ENCODE data around the gene TMEM186.

The TMEM186 gene

DNA sequence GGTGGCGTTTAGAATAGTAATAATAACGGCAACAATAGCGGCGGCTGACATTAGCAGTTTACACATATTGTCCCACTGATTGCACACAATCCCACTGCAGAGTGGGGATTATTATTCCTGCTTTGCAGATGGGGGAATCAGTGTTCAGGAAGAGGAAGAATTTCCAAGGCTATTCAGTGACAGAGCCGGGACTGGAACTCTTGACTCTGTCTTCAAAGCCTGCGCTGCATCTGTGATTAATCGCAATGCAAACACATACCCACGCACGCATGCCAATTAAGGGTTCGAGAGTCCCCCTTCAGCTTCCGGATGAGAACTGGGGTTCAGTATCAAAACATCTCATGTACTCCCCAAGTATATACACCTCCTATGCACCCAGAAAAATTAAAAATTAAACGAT, 29.2 kb downstream of the TMEM186 start:
- no peak for DNase-seq

DNA sequence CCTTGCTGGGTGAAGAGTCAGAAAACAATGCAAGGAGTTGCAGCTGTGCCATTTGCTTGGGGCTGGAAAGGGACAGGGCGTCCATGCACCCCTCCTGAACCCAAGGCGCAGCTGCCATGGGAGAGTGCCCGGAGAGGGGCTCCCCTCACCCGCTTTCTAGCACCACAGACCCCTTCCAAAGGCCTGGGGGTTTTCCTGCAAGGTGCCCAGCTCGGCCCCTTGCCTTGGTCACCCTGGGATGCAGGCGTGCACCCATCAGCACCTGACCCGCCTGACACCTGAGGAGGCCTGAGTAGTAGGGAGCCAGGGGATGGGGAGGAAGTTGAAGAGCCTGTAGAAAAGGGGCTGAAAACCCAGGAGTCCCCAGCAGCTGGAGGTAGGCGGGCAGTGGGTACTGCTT, 30.3 kb downstream of the TMEM186 start:
- DNase-seq = no peak

DNA sequence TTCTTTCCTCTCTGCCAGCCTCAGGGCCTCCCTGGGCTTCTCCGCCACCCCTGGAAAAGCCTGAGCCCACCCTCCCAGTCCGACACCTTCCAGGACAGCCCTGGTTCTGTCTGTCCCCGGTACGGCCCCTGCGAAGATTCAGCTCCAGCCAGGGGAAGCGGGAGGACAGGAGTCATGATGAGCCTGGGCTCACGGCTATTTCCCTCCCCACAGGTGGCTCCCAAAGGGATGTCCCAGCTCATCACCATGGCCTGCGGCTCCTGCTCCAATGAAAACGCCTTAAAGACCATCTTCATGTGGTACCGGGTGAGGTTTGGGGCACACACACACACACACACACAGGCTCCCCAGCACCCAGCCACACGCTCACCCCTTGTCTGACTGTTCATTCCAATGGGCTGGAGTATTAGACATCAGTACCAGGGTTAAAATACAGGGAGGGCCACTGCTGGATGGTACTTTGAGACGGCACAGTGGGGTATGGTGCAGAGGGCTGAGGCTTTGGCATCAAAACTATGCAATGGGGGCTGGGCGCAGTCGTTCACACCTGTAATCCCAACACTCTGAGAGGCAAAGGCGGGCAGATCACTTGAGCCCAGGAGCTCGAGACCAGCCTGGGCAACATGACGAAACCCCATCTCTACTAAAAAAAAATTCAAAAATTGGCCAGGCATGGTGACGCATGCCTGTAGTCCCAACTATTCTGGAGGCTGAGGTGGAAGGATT, 32.8 kb downstream of the TMEM186 start:
- no peak for DNase-seq

DNA sequence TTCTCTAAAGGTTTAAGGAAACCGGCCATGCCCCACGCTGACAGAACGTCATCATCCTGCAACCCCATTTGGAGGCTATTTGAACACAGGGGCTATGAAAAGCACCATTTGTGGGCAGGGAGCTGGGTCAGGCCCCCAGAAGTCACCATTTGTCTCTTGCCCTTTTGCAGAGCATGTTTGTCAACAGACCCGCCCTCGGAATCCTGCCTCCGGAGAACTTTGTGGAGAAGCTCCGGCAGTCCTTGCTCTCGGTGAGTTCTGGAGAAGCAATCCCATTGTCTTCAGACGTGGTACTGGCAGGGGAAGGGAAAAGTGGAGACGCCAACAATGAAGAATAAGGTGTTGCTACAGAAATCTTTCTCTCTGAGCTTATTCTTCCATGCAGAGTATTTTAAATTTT, 33.5 kb downstream of the TMEM186 start:
- DNase-seq = no peak

DNA sequence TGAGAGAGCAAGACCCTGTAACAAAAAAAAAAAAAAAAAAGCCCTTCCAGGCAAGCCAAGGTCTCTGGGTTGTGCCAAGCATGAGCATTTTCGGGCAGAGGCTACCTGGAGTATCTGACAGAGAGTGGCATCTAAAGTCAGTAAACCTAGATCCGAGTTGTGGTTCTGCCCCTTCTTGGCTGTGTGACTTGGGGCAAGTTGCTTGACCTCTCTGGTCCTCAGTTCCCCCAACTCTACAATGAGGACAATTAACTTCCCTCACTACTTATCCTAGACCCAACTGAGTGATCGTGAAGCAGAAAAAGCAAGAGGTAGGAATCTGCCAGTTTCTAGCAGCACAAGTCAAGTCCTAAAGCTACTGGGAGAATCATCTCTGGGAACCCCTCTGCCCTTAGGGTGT, 34.4 kb downstream of the TMEM186 start:
- DNase-seq = no peak

DNA sequence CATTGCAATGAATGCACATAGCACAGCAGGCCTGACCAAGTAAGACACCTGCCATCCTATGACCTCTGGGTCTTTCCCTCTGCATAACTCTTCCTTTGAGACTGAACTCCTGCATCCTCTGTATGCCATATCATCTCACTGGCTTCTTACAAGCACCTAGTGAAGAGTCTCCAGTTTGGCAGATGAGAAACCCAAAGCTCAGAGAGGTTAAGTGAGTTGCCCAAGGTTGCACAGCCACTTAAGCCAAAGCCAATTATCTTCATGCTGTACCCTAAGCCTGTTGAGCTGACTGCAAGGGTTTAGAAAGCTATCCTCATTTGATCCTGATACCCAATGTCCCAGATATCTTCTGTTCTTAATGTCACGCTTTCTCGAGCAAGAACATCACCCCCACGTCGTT, 35.2 kb downstream of the TMEM186 start:
- DNase-seq = no peak

DNA sequence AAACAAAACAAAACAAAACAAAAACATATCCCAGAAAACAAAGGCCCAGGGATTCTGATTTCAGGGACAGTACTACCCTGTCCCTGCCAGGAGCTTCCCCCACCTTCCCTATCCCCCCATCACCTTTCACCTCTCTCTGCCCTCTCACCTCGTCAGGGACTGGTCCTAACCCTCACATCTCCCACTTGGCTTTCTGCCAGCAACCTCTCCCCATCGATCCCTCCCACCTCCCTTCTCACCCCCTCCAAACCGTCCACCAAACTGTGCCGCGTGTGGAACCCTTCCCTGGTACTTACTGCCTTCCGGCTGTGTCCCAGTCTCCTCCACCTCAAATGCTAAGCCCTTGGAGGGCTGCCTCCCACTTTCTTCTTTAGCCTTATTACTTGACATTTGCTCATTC, 36.4 kb downstream of the TMEM186 start:
- DNase-seq = no peak

DNA sequence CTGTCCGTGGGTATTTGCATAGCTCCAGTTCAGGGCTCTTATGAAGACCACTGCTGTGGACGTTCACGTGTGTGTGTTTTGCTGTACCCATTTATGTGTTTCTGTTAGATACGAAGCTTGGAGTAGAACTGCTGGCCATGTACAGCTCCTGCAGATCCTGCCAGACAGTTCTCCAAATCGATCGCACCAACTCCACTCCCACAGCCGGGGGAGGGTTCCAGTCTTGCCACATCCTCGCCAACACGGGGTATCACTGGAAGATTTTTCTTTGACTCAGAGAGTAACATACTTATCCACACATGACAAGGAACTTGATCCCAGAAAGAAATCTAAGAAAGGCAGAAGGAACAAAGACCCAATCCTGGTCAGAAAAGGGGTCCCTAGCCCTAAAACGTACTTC, 37.4 kb downstream of the TMEM186 start:
- DNase-seq = no peak

DNA sequence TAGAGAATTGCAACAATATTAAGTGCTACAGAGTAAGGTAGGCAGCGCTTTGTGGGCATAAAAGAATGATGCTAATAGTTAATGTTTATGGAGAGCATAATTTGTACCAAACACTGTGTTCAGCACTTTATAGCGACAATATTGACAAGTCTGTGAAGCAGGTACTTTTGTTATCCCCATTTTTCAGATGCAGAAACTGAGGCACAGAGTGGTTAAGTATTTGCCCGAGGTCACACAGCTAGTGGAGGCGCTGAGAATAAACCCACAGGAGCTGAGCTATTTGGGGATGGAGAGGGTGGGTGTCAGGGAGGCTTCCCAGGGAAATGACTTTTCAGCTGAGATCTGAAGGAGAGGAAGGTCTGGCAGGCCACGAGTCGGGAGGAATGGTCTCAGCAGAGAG, 39.4 kb downstream of the TMEM186 start:
- no peak for DNase-seq

DNA sequence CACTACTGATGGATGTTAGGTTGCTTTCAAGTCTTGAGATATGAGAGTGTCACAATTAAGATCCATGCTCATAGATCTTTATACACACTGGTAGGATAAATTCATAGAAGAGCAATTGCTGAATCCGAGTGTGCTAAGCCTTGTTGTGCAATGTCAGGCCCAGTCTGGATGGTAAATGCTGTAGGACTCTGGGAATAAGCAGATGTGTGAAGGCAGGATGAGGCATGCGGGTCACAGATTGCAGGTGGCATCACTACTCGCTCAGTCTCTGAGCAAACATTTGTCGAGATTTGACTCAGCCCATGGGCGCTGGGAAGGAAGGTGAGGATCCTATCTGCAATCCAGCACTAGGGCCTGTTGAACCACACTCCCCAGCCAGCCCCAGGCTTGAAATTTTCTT, 40.7 kb downstream of the TMEM186 start:
- no peak for DNase-seq

DNA sequence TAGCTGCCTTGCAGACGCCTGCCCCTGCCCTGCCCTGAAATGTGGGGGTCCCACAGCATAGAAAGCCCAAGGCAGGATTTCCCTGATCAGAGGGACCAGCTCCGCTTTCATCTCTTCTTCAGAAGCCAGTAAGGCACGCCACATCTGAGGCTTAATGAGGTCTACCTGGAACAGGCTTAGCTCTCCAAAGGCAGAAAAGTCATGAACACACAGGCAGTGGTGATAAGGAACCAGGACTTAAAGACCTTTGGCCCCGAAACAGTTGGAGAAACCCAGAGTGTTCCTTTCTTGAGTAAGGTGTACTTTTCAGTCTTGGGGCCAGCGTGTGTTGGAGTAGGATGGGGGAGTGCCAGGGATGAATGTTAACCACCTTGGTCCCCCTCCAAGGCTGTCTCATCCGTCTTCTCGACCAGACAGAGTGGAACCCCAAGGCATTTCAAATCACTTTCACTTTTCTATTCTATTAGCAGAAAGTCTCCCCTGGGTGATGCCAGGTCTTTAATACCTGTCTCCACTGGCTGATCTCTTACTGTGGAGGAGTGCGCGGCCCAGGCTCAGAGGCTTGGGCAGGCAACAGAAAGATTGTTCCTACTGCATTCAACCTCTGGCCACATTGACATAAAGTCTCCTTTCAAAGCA, 43.9 kb downstream of the TMEM186 start:
- DNase-seq = no peak

DNA sequence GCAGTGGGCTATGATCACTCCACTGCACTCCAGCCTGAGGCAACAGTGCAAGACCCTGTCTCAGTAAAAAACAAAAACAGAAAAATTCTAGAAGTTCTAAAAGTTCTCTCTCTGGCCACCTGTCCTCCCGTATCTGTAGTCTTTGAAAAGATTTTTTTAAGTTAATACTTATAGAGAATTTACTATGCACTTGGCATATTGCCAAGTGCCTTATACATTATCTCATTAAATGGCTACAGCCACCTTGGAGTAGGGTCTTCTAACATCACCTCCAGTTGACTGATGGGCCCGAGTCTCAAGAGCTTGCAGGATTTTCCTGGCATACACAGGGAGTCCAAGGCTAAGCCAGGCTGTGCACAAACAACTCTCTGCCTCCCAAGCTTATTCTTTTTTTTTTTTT, 44.7 kb downstream of the TMEM186 start:
- DNase-seq = no peak

DNA sequence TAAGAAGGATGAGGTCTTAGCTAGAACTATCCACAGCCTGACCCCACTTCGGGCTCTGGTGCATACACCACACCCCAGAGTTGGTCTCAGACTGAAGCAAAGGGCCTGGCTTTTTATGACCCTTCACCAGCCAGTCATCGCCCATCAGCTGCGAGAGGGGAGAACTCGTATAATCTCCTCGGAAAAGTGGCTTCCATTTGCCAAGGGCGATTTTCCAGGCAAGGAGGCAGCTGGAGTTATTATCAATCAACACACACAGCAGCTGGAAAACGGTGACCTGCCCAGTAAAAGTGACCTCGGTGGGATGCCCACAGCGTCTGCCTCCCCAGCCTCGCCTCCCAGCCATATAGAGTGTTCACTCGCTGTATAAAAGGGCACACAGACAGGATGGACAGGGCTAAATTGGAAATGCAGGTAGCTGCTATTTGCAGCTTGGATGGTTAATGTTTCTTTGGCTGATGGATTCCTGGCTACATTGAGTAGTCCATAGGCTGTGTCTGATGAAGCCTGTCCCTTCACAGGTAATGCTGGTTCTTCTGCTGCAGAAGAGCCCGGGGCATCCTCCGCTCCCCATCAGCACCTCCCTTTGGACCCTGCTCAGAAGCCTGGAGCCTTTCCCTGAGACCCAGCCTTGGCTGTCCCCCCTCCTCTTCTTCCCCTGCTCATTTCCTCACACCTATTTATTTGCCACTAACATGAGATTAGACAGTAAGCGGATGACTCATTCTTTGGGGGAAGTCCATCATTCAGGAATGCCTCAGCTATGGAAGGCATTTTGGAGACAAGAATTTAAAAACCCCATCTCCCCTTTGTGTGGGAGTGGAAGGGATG, 45.7 kb downstream of the TMEM186 start:
- DNase-seq = no peak

DNA sequence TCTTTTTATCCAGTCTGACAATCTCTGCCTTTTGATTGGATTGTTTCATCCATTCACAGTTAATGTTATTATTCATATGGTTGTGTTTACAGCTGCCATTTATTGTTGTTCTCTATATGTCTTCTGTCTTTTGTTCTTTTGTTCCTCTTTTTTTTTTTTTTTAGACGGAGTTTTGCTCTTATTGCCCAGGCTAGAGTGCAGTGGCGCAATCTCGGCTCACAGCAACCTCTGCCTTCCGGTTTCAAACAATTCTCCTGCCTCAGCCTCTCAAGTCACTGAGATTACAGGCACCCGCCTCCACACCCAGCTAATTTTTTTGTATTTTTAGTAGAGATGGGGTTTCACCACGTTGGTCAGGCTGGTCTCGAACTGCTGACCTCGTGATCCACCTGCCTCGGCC, 48.5 kb downstream of the TMEM186 start:
- DNase-seq = peak in 1 of 2 donors; percentile 13

Measured in CD4-positive, alpha-beta T cell treated with Interferon alpha-2 for 1 hour (primary cell).